Suprapubic skin (tissue), 4 donors: ENCODE results near the gene GJC2. TPM values are rescaled to one million over a fixed set of nuclear protein-coding genes. Genes with fewer than 3 reads are reported as not detected.

Experiments
- DNase-seq, 2 donors: peaks; one replicate each; pipeline ENCODE4 v3.0.0-alpha.2; 2019; ENCODE audit warnings: low spot score in 2 of 2
- H3K27ac ChIP-seq: fragments of 200-600 bp; sonication (generic); one replicate; pipeline ENCODE4 v1.5.1; 2019
- H3K27me3 ChIP-seq: fragments of 200-600 bp; sonication (generic); one replicate; pipeline ENCODE4 v1.5.1; 2019
- H3K36me3 ChIP-seq: fragments of 200-600 bp; sonication (generic); one replicate; pipeline ENCODE4 v1.5.1; 2019
- H3K4me1 ChIP-seq: fragments of 200-600 bp; sonication (generic); one replicate; pipeline ENCODE4 v1.5.1; 2019
- H3K4me3 ChIP-seq: fragments of 200-600 bp; sonication (generic); one replicate; pipeline ENCODE4 v1.5.1; 2019; ENCODE audit warnings: mild to moderate bottlenecking
- H3K9me3 ChIP-seq: fragments of 200-600 bp; sonication (generic); one replicate; pipeline ENCODE4 v1.5.1; 2019
- EP300 ChIP-seq: sonication (generic); formaldehyde crosslinking; IDR thresholded peaks from one replicate; pipeline ENCODE4 v1.6.1; 2017; ENCODE audit warnings: antibody characterized with exemption
- POLR2A ChIP-seq, 2 donors: fragments of 450-650 bp; IDR thresholded peaks; one replicate each; pipeline ENCODE4 v1.6.1; 2017; ENCODE audit warnings: antibody characterized with exemption in 2 of 2, mild to moderate bottlenecking in 2 of 2, moderate library complexity in 2 of 2
- POLR2AphosphoS5 ChIP-seq, 3 donors: sonication (generic); formaldehyde crosslinking; IDR thresholded peaks; one replicate each; pipeline ENCODE4 v1.6.1; 2017; ENCODE audit warnings: antibody characterized with exemption in 3 of 3
- WGBS: methylation state at CpG from one replicate; pipeline ENCODE4 v1.1.5; 2018; 5-methylcytosine and 5-hydroxymethylcytosine counted together
- total RNA-seq, 4 donors: library from RNA; depleted of rRNA; stranded (reverse); fragments of >200 nt; gene quantifications; one replicate each; pipeline ENCODE4 v1.1.0, GENCODE V29; 2016
- TF ChIP-seq, protein P1 (sequence below), 2 donors: fragments of 200-600 bp in 1 of 2; fragments of 450-650 bp in 1 of 2; sonication (generic) in 1 of 2; IDR thresholded peaks; one replicate each; pipeline ENCODE4 v1.5.1; 2016 to 2019; ENCODE audit warnings: antibody characterized with exemption in 2 of 2, mild to moderate bottlenecking in 1 of 2, moderate library complexity in 1 of 2

The GJC2 gene
- total RNA-seq, 4 donors from 2014 or later: 2.5 to 3.6 (median 3.0) TPM

DNA sequence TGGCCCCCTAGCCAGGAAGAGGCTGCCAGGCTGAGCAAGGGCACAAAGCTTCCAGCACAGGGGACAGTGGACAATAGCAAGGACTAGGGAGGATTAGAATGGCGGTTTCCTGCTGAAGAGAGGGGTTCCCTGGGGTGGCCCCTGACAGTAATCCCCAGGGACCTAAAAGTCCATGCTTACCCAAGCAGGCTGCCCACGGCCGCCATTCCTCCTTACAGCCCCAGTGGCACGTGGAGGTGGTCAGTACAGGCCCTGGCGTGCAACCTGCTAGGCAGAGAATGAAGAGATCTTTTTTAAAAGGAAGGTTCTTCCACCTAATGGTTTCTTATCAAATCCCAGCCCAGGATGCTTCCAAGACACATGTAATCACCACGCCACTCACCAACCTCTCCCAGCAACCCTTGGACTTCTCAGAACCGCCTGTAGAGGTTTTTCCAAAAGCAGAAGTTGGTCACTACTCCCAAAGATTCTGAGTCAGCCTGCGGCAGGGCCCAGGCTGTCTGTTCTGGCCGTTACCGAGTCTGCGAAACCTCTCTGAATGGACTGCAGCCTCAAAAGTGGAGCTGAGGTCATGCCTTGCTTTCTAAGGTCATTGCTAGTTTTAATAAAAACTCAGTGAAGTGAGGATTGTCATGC lies 41.6 kb upstream of the GJC2 start:
- H3K4me1 ChIP-seq: peaks cover 34% of the 10 kb centered on the region
- no peaks in the 10 kb centered on the region for H3K9me3 ChIP-seq
- peaks cover 22% of the 10 kb centered on the region for H3K36me3 ChIP-seq
- peak overlapping the region; percentile 89 for H3K27ac ChIP-seq
- 79% methylated on average over 11 of the region's 11 CpGs for WGBS
- peak overlapping the region; percentile 97 for H3K4me3 ChIP-seq
- TF ChIP-seq POLR2AphosphoS5 (IDR thresholded peaks at IDR 0.05) (no peak), POLR2A (IDR thresholded peaks at IDR 0.05) (no peak), EP300 (no peak)
- TF ChIP-seq, protein P1, sequence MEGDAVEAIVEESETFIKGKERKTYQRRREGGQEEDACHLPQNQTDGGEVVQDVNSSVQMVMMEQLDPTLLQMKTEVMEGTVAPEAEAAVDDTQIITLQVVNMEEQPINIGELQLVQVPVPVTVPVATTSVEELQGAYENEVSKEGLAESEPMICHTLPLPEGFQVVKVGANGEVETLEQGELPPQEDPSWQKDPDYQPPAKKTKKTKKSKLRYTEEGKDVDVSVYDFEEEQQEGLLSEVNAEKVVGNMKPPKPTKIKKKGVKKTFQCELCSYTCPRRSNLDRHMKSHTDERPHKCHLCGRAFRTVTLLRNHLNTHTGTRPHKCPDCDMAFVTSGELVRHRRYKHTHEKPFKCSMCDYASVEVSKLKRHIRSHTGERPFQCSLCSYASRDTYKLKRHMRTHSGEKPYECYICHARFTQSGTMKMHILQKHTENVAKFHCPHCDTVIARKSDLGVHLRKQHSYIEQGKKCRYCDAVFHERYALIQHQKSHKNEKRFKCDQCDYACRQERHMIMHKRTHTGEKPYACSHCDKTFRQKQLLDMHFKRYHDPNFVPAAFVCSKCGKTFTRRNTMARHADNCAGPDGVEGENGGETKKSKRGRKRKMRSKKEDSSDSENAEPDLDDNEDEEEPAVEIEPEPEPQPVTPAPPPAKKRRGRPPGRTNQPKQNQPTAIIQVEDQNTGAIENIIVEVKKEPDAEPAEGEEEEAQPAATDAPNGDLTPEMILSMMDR (IDR thresholded peaks at IDR 0.05): no peak
- H3K27me3 ChIP-seq: no peaks in the 10 kb centered on the region
- DNase-seq: no peak

DNA sequence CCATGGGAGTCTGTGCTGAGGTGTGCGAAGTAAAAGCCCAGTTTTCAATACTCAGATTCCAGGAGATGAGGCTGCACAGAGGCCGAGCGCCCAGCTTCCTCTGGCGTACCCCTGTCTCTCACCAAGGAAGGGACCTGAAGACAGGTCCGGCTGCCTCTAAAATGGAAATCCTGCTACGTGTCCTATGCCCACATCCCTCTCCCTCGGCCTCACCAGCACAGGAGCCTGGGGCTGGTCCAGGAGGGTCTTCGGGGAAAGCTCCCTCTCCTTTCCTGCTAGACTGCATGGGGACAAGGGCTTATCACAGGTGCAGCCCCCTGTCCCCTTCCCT lies 41.0 kb upstream of the GJC2 start:
- DNase-seq: no peak
- 8% methylated on average over 5 of the region's 8 CpGs for WGBS

DNA sequence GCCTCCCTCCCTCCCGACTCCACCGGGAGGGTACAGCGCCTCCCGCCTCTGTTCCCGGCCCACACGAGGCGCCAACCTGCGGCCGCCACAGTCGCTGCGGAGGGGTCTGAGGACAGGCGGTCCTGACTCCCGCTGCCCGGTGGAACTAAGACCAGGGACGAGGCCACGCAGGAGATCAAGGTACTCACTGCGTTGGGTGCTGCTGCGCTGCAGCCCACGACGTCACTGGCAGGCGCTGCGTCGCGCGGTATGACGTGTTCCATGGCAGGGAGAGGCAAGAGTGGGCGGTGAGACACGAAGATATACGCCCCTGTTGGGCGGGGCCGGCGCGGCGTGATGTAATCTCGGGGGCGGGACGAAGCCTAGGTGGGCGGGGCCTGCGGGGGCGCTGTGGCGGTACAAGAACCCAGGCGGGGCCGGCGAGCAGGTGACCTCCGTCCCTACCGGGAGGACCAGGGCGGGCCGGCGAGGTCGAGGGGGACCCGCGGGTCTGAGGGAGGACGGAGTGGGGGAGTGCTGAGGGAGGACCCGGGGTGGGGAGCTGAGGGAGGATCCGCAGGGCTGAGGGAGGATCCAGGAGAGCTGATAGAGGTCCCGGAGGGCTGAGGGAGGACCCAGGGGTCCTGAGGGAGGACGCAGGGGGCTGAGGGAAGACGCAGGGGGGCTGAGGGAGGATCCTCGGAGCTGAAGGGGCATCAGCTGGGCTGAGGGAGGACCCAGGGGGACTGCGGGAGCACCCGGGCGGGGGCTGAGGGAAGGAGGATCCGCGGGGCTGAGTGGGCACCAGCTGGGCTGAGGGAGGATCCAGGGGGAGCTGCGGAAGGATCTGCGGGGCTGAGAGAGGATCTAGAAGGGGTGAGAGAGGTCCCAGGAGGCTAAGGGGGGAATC lies 40.4 kb upstream of the GJC2 start, which contains the start of gene MRPL55:
MRPL55 (minus strand) TSS at position 227 of the 889 bp plus-strand sequence. CDS start 1,039 bp downstream, outside the sequence.
- peaks cover 22% of the 10 kb centered on the region for H3K36me3 ChIP-seq
- peak within 1 kb of the TSS; percentile 89 for H3K27ac ChIP-seq
- H3K4me1 ChIP-seq: peaks cover 24% of the 10 kb centered on the region
- no peaks in the 10 kb centered on the region for H3K9me3 ChIP-seq
- H3K27me3 ChIP-seq: no peaks in the 10 kb centered on the region
- peak; percentile 99 for DNase-seq
- WGBS: under 1% methylated on average over 48 of the region's 66 CpGs
- TF ChIP-seq POLR2A (IDR thresholded peaks at IDR 0.05) (peak; percentile 54 to 78), EP300 (no peak), POLR2AphosphoS5 (IDR thresholded peaks at IDR 0.05) (peak; percentile 80 to 96 (median 96))
- TF ChIP-seq, protein P1 (IDR thresholded peaks at IDR 0.05): no peak
- peak within 1 kb of the TSS; percentile 97 for H3K4me3 ChIP-seq

More for the DNA sequence above, 41.0 kb upstream of the GJC2 start:
- Histone ChIP-seq H3K9me3 (no peaks in the 10 kb centered on the region), H3K27me3 (no peaks in the 10 kb centered on the region), H3K36me3 (peaks cover 22% of the 10 kb centered on the region), H3K4me3 (peak overlapping the region; percentile 97), H3K27ac (peak overlapping the region; percentile 89), H3K4me1 (peaks cover 31% of the 10 kb centered on the region)
- TF ChIP-seq POLR2AphosphoS5 (IDR thresholded peaks at IDR 0.05) (no peak), EP300 (no peak), POLR2A (IDR thresholded peaks at IDR 0.05) (no peak)
- TF ChIP-seq, protein P1 (IDR thresholded peaks at IDR 0.05): no peak

DNA sequence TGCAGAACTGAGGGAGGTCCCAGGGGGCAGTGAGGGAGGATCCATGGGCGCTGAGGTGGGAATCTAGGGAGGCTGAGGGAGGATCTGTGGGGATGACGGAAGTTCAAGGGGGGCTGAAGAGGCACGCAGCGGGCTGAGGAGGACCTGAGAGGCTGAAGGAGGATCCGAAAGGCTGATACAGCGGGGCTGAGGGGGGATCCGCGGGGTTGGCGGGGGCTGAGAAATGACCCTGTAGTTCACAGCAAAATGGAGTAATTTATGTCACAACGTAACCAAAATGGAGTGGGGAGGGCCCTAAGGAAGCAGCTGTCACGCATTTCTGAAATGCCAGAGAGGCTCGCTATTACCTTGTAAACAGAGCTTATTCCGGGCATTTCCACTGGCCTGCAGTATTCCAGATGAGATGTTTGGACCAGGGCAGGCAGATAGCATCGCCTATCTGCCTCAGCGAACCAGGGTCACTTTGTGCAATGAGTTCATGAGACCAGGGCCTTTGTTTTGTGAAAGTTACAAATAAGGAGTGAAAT lies 39.7 kb upstream of the GJC2 start:
- no peak for DNase-seq
- whole genome bisulfite sequencing: 32% methylated on average over 15 of the region's 15 CpGs

More for the DNA sequence above, 39.7 kb upstream of the GJC2 start:
- Histone ChIP-seq H3K4me1 (peaks cover 23% of the 10 kb centered on the region), H3K4me3 (peak overlapping the region; percentile 97), H3K27me3 (no peaks in the 10 kb centered on the region), H3K36me3 (peaks cover 22% of the 10 kb centered on the region), H3K27ac (peak overlapping the region; percentile 89), H3K9me3 (no peaks in the 10 kb centered on the region)
- TF ChIP-seq POLR2AphosphoS5 (IDR thresholded peaks at IDR 0.05): no peak
- no peak for TF ChIP-seq POLR2A (IDR thresholded peaks at IDR 0.05)
- TF ChIP-seq, protein P1 (IDR thresholded peaks at IDR 0.05): no peak
